ENCODE data around the gene VTI1A. TPM values are rescaled to one million over a fixed set of nuclear protein-coding genes. Genes with fewer than 3 reads are reported as not detected.

VTI1A gene
- total RNA-seq, 1 donor from 2014 or later, result 20.5 TPM

- intact Hi-C loops (cut with DNase I), result no loop called here
- DNase-seq (ENCODE audit: low spot score), result no peak
These were observed 380.9 kb downstream of the VTI1A start for GRCh38 chr10:112827951-112828350.

- no peak for DNase-seq (ENCODE audit: low spot score)
- intact Hi-C loops (cut with DNase I), result no loop called here
These were observed 384.8 kb downstream of the VTI1A start for GRCh38 chr10:112831859-112832258.

- intact Hi-C loops (cut with DNase I), result no loop called here
- no peak for DNase-seq (ENCODE audit: low spot score)
These were observed 385.4 kb downstream of the VTI1A start for GRCh38 chr10:112832361-112832878.

- intact Hi-C loops (cut with DNase I), result no loop called here
These were observed 385.9 kb downstream of the VTI1A start for GRCh38 chr10:112832959-112833358.

GRCh38 chr10:112834751-112835181 lies 387.8 kb downstream of the VTI1A start:
- no peak for DNase-seq (ENCODE audit: low spot score)
- intact Hi-C loops (cut with DNase I), result no loop called here

More at GRCh38 chr10:112832959-112833358, 385.9 kb downstream of the VTI1A start:
- no peak for DNase-seq (ENCODE audit: low spot score)

- intact Hi-C loops (cut with DNase I), result no loop called here
These were observed 388.3 kb downstream of the VTI1A start for GRCh38 chr10:112835217-112835715.

GRCh38 chr10:112835944-112836451 lies 389.0 kb downstream of the VTI1A start:
- no peak for DNase-seq (ENCODE audit: low spot score)
- intact Hi-C loops (cut with DNase I), result no loop called here

More at GRCh38 chr10:112835217-112835715, 388.3 kb downstream of the VTI1A start:
- DNase-seq (ENCODE audit: low spot score), result no peak

- intact Hi-C loops (cut with DNase I), result no loop called here
These were observed 391.9 kb downstream of the VTI1A start for GRCh38 chr10:112838784-112839481.

GRCh38 chr10:112839928-112840654 lies 393.1 kb downstream of the VTI1A start:
- intact Hi-C loops (cut with DNase I), result no loop called here
- DNase-seq (ENCODE audit: low spot score), result no peak

More at GRCh38 chr10:112838784-112839481, 391.9 kb downstream of the VTI1A start:
- no peak for DNase-seq (ENCODE audit: low spot score)

GRCh38 chr10:112841549-112841948 lies 394.5 kb downstream of the VTI1A start:
- intact Hi-C loops (cut with DNase I), result no loop called here
- DNase-seq (ENCODE audit: low spot score), result no peak

GRCh38 chr10:112842832-112843360 lies 395.9 kb downstream of the VTI1A start:
- intact Hi-C loops (cut with DNase I), result no loop called here
- no peak for DNase-seq (ENCODE audit: low spot score)

GRCh38 chr10:112843623-112844022 lies 396.6 kb downstream of the VTI1A start:
- no peak for DNase-seq (ENCODE audit: low spot score)
- intact Hi-C loops (cut with DNase I), result no loop called here

- no peak for DNase-seq (ENCODE audit: low spot score)
- intact Hi-C loops (cut with DNase I), result no loop called here
These were observed 397.9 kb downstream of the VTI1A start for GRCh38 chr10:112844681-112845544.

GRCh38 chr10:112847778-112848177 lies 400.8 kb downstream of the VTI1A start:
- intact Hi-C loops (cut with DNase I), result no loop called here
- DNase-seq (ENCODE audit: low spot score), result no peak

GRCh38 chr10:112848228-112848627 lies 401.2 kb downstream of the VTI1A start:
- intact Hi-C loops (cut with DNase I), result no loop called here
- no peak for DNase-seq (ENCODE audit: low spot score)

- intact Hi-C loops (cut with DNase I), result no loop called here
These were observed 401.9 kb downstream of the VTI1A start for GRCh38 chr10:112848868-112849430.

GRCh38 chr10:112849546-112849945 lies 402.5 kb downstream of the VTI1A start:
- intact Hi-C loops (cut with DNase I), result no loop called here
- no peak for DNase-seq (ENCODE audit: low spot score)

More at GRCh38 chr10:112848868-112849430, 401.9 kb downstream of the VTI1A start:
- no peak for DNase-seq (ENCODE audit: low spot score)

- intact Hi-C loops (cut with DNase I), result no loop called here
- no peak for DNase-seq (ENCODE audit: low spot score)
These were observed 404.2 kb downstream of the VTI1A start for GRCh38 chr10:112851181-112851580.

Measured in cardiac septum (tissue), 1 donor.